ENCODE data around the gene BRD9.

BRD9 gene

DNA sequence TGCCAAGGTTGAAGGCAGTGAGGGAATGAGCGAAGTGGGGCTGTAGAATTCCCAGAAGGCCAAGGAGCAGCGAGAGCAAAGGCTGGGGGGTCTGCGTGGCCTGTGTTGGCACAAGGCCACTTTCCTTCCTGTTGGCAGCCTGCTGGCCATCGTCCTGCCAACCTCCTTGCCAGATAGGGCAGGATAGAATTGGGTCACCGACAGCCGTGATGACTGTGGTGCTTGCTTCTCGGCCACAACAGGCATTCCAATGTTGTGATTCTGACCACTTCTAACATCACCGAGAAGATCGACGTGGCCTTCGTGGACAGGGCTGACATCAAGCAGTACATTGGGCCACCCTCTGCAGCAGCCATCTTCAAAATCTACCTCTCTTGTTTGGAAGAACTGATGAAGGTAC, 19.0 kb upstream of the BRD9 start:
- H3K4me1 ChIP-seq (ENCODE audit: control insufficient read depth in 1 of 2, insufficient read depth in 1 of 2, low read depth in 1 of 2, low read length in 1 of 2): no peaks in the 10 kb centered on the region
- TF ChIP-seq, protein P1, sequence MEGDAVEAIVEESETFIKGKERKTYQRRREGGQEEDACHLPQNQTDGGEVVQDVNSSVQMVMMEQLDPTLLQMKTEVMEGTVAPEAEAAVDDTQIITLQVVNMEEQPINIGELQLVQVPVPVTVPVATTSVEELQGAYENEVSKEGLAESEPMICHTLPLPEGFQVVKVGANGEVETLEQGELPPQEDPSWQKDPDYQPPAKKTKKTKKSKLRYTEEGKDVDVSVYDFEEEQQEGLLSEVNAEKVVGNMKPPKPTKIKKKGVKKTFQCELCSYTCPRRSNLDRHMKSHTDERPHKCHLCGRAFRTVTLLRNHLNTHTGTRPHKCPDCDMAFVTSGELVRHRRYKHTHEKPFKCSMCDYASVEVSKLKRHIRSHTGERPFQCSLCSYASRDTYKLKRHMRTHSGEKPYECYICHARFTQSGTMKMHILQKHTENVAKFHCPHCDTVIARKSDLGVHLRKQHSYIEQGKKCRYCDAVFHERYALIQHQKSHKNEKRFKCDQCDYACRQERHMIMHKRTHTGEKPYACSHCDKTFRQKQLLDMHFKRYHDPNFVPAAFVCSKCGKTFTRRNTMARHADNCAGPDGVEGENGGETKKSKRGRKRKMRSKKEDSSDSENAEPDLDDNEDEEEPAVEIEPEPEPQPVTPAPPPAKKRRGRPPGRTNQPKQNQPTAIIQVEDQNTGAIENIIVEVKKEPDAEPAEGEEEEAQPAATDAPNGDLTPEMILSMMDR (IDR thresholded peaks at IDR 0.05): no peak
- H3K27ac ChIP-seq: no peak overlapping the region
- H3K4me3 ChIP-seq (ENCODE audit: low read depth in 1 of 2, low read length in 1 of 2): no peak overlapping the region
- peaks cover 56% of the 10 kb centered on the region for H3K36me3 ChIP-seq
- H3K9me3 ChIP-seq: no peaks in the 10 kb centered on the region
- no peaks in the 10 kb centered on the region for H3K27me3 ChIP-seq

DNA sequence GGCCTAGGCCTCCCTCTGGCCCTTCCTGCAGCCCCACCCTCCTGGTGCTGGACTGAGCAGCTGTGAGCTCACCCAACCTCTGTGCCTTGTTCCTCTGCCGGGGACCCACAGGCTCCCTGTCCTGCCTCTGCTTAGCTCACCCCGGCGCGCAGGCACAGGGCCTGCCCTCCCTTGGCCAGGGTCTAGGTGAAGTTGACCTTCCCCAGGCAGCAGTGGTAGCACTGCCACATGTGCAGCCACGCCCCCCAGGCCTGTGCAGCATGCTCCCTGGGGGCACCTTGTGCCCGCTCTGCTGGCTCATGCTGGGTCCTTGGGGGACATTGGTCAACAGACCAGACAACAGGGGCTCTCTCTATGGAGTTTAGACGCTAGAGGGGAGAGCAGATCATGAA, 18.2 kb upstream of the BRD9 start:
- Histone ChIP-seq H3K4me3 (ENCODE audit: low read depth in 1 of 2, low read length in 1 of 2) (no peak overlapping the region), H3K4me1 (ENCODE audit: control insufficient read depth in 1 of 2, insufficient read depth in 1 of 2, low read depth in 1 of 2, low read length in 1 of 2) (no peaks in the 10 kb centered on the region), H3K36me3 (peaks cover 48% of the 10 kb centered on the region), H3K27ac (no peak overlapping the region), H3K9me3 (no peaks in the 10 kb centered on the region), H3K27me3 (no peaks in the 10 kb centered on the region)
- TF ChIP-seq, protein P1 (IDR thresholded peaks at IDR 0.05): no peak

DNA sequence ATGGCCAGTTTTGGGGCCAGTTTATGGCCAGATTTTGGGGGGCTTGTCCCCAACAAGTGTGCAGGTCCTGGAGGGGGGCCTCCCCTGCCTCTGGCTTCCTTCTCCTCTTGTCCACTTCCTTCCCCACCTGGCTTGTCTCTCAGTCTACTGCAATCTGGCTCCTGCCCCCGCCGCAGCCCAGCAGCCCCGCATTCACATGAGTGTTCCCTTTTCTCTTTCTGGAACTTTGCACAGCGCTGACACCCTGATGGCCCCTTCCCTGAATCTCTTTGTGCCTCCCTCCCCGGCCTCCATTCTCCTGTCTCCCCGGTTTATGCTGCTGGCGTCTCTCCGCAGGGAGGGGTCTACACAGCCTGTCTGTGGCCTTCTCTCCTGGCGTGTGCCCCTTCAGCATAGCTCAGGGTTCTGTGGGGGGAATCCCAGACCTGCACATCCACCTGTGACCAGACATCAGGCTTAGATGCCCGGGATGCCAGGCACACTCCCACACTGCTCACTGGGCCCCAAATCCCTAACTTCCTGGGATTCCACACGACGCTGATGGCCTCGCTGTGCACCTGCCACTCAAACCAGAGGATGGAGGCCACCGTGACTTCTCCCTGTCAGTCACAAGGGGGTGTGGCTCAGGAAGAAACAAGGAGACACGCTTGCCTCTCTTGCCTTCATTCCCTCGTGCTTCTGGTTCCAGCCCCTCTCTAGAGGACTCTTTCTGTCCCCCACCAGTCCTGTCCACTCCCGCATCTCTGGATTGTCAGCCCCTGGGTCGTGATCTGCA, 17.6 kb upstream of the BRD9 start:
- no peaks in the 10 kb centered on the region for H3K4me1 ChIP-seq (ENCODE audit: control insufficient read depth in 1 of 2, insufficient read depth in 1 of 2, low read depth in 1 of 2, low read length in 1 of 2)
- H3K4me3 ChIP-seq (ENCODE audit: low read depth in 1 of 2, low read length in 1 of 2): no peak overlapping the region
- no peaks in the 10 kb centered on the region for H3K9me3 ChIP-seq
- no peak overlapping the region for H3K27ac ChIP-seq
- no peaks in the 10 kb centered on the region for H3K27me3 ChIP-seq
- peaks cover 44% of the 10 kb centered on the region for H3K36me3 ChIP-seq
- TF ChIP-seq, protein P1 (IDR thresholded peaks at IDR 0.05): no peak

DNA sequence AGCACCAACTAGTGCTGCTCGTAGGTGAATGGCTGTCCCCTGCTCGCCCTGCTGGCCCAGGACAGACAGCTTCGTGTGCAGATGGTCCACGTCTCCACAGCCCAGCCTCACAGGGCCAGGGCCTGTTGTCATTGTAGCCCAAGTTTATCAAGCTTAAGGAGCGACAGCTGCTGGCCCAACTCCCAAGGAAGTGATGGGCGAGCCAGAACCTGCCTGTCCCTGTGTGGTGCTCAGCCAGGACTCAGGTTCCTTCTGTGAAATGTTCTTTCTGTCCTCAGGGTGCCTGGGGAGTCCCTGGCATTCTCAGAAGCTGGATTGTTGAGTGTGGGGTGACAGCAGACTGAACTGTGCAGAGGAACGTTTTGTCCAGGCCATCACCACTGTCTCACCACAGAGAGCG, 16.5 kb upstream of the BRD9 start:
- Histone ChIP-seq H3K4me1 (ENCODE audit: control insufficient read depth in 1 of 2, insufficient read depth in 1 of 2, low read depth in 1 of 2, low read length in 1 of 2) (no peaks in the 10 kb centered on the region), H3K9me3 (no peaks in the 10 kb centered on the region), H3K27me3 (no peaks in the 10 kb centered on the region), H3K4me3 (ENCODE audit: low read depth in 1 of 2, low read length in 1 of 2) (no peak overlapping the region), H3K36me3 (peaks cover 36% of the 10 kb centered on the region), H3K27ac (no peak overlapping the region)
- TF ChIP-seq, protein P1 (IDR thresholded peaks at IDR 0.05): no peak

DNA sequence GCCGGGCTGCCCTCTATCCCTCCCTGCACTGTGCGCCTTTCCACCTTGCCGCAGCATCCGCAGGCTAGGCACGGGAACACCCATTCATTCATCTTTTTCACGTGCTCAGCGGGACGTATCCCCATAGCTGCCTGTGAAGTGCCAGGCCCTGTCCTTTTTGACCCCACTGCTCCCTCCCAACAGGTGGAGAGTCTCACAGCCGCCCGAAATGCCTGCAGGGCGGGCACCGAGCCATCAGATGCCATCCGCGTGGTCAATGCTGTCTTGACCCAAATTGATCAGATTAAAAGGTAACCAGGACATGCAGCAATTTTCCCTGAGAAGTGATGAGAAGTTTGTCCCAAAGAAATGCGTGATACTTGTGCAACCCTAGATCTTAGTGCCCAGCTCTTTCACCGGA, 15.6 kb upstream of the BRD9 start:
- H3K36me3 ChIP-seq: peaks cover 32% of the 10 kb centered on the region
- TF ChIP-seq, protein P1 (IDR thresholded peaks at IDR 0.05): no peak
- H3K9me3 ChIP-seq: no peaks in the 10 kb centered on the region
- H3K27me3 ChIP-seq: no peaks in the 10 kb centered on the region
- H3K27ac ChIP-seq: no peak overlapping the region
- no peaks in the 10 kb centered on the region for H3K4me1 ChIP-seq (ENCODE audit: control insufficient read depth in 1 of 2, insufficient read depth in 1 of 2, low read depth in 1 of 2, low read length in 1 of 2)
- no peak overlapping the region for H3K4me3 ChIP-seq (ENCODE audit: low read depth in 1 of 2, low read length in 1 of 2)
